Common myeloid progenitor, CD34-positive (primary cell): ENCODE results near the gene GPT2. TPM values are rescaled to one million over a fixed set of nuclear protein-coding genes. Genes with fewer than 3 reads are reported as not detected.

Experiments used
- CTCF ChIA-PET: fragments of 350-600 bp; sonication (Branson Sonifier 250); formaldehyde crosslinking; loops from one replicate; lab custom pipeline; 2021; ENCODE audit warnings: antibody characterized with exemption; lab: Charles Lee
- POLR2A ChIA-PET: fragments of 350-600 bp; sonication (Branson Sonifier 250); formaldehyde crosslinking; loops from one replicate; lab custom pipeline; 2021; ENCODE audit warnings: antibody characterized with exemption; lab: Charles Lee
- DNase-seq, 3 donors: peaks; one replicate each; pipeline versions ENCODE4 v3.0.0 to v3.0.0-alpha.2; 2013
- H3K27ac ChIP-seq, 2 experiments: 1 replicate in 1 of 2; 2 replicates in 1 of 2; pipeline ENCODE4 v1.7.0; 2013; ENCODE audit warnings: inconsistent platforms in 2 of 2, low read length in 2 of 2, mild to moderate bottlenecking in 2 of 2, low read depth in 1 of 2, moderate library complexity in 1 of 2; ENCODE audit not compliant: severe bottlenecking in 2 of 2, insufficient read depth in 1 of 2, poor library complexity in 1 of 2
- H3K27me3 ChIP-seq, 5 experiments: replicated peaks in 2 of 5; 1 replicate in 3 of 5; 2 replicates in 2 of 5; pipeline versions ENCODE4 v1.6.1 to v1.7.0; 2013; ENCODE audit warnings: low read length in 4 of 5, mild to moderate bottlenecking in 2 of 5, moderate library complexity in 2 of 5, inconsistent platforms in 1 of 5; ENCODE audit not compliant: insufficient read depth in 5 of 5, control insufficient read depth in 4 of 5
- H3K36me3 ChIP-seq, 4 experiments: 1 replicate in 2 of 4; 2 replicates in 2 of 4; pipeline versions ENCODE4 v1.6.1 to v1.7.0; 2013; ENCODE audit warnings: low read length in 3 of 4, control low read depth in 1 of 4, mild to moderate bottlenecking in 1 of 4; ENCODE audit not compliant: control insufficient read depth in 4 of 4, insufficient read depth in 4 of 4
- H3K4me1 ChIP-seq, 4 experiments: 1 replicate in 3 of 4; 2 replicates in 1 of 4; pipeline versions ENCODE4 v1.6.1 to v1.7.1; 2013; ENCODE audit warnings: low read length in 3 of 4, mild to moderate bottlenecking in 3 of 4, control low read depth in 1 of 4, inconsistent platforms in 1 of 4, moderate library complexity in 1 of 4; ENCODE audit not compliant: control insufficient read depth in 4 of 4, insufficient read depth in 4 of 4; ENCODE audit errors: control extremely low read depth in 1 of 4
- H3K4me3 ChIP-seq, 7 experiments: 1 replicate in 4 of 7; 2 replicates in 3 of 7; pipeline versions ENCODE4 v1.5.1 to v1.7.0; 2013; ENCODE audit warnings: mild to moderate bottlenecking in 7 of 7, low read length in 6 of 7, moderate library complexity in 6 of 7, inconsistent platforms in 2 of 7, low read depth in 2 of 7, control low read depth in 1 of 7; ENCODE audit not compliant: insufficient read depth in 4 of 7, control insufficient read depth in 1 of 7; ENCODE audit errors: extremely low read depth in 1 of 7
- H3K9me3 ChIP-seq, 5 experiments: 1 replicate in 4 of 5; 2 replicates in 1 of 5; pipeline versions ENCODE4 v1.6.1 to v1.7.1; 2013; ENCODE audit warnings: low read length in 4 of 5, mild to moderate bottlenecking in 2 of 5, inconsistent platforms in 1 of 5, low read depth in 1 of 5, moderate library complexity in 1 of 5; ENCODE audit not compliant: control insufficient read depth in 4 of 5, insufficient read depth in 2 of 5; ENCODE audit errors: control extremely low read depth in 1 of 5
- WGBS: methylation state at CpG from one replicate; pipeline ENCODE4 v1.1.5; 2013; ENCODE audit not compliant: insufficient coverage; 5-methylcytosine and 5-hydroxymethylcytosine counted together
- polyA plus RNA-seq: library from polyadenylated mRNA; unstranded; fragments of 120-200 nt; gene quantifications from one replicate; pipeline ENCODE4 v1.2.1, GENCODE V29; 2013

The GPT2 gene
- polyA plus RNA-seq, result 3.7 TPM

- ChIA-PET CTCF (interaction anchor here (1.0 to 4.5 kb wide), 6 partner anchors 22 to 210 kb away, joined by 3 to 21 read pairs (median 4); no protein-coding TSS in a partner anchor), POLR2A (no interaction called here)
- peaks cover 0 to 23% (median 1%) of the 10 kb centered on the region in 4 experiments for H3K36me3 ChIP-seq
- peak within 1 kb of the TSS; percentile 57 to 87 (median 78) for H3K4me3 ChIP-seq
- peaks cover 0 to 14% (median 0%) of the 10 kb centered on the region in 5 experiments for H3K27me3 ChIP-seq
- under 1% methylated on average over 71 of the region's 75 CpGs for WGBS
- no peaks in the 10 kb centered on the region for H3K9me3 ChIP-seq
- H3K27ac ChIP-seq, result peak within 1 kb of the TSS in 1 of 2 experiments; percentile 59
- peaks cover 0 to 49% (median 19%) of the 10 kb centered on the region in 4 experiments for H3K4me1 ChIP-seq
- peak; percentile 84 to 96 (median 96) for DNase-seq
These were observed at the start of gene GPT2 for GRCh38 chr16:46883690-46884512. Gene GPT2 (plus strand): TSS chr16:46884362. CDS start chr16:46884716, 354 bp downstream.

- POLR2A ChIA-PET, result no interaction called here
- 100% methylated on average over 4 of the region's 6 CpGs for WGBS
- Histone ChIP-seq H3K36me3 (no peaks in the 10 kb centered on the region), H3K27me3 (peaks cover 0 to 2% (median 0%) of the 10 kb centered on the region in 5 experiments), H3K4me1 (peaks cover 0 to 2% (median 0%) of the 10 kb centered on the region in 4 experiments), H3K4me3 (no peak overlapping the region), H3K9me3 (no peaks in the 10 kb centered on the region), H3K27ac (no peak overlapping the region)
- CTCF ChIA-PET, result no interaction called here
- DNase-seq, result no peak
These were observed 47.3 kb upstream of the GPT2 start for GRCh38 chr16:46836534-46837530.

GRCh38 chr16:46839986-46840443 is 44.1 kb upstream of the GPT2 start:
- no peak overlapping the region for H3K4me3 ChIP-seq
- H3K9me3 ChIP-seq, result peaks cover 0 to 5% (median 2%) of the 10 kb centered on the region in 5 experiments
- no peaks in the 10 kb centered on the region for H3K36me3 ChIP-seq
- no peak for DNase-seq
- CTCF ChIA-PET, result interaction anchor here (1.0 kb wide), 2 partner anchors 11 to 14 kb away, joined by 3 to 6 read pairs; no protein-coding TSS in a partner anchor
- peaks cover 0 to 15% (median 0%) of the 10 kb centered on the region in 5 experiments for H3K27me3 ChIP-seq
- 87% methylated on average over 7 of the region's 11 CpGs for WGBS
- no peak overlapping the region for H3K27ac ChIP-seq
- H3K4me1 ChIP-seq, result peaks cover 0 to 3% (median 0%) of the 10 kb centered on the region in 4 experiments
- POLR2A ChIA-PET, result no interaction called here

GRCh38 chr16:46842192-46842895 is 41.8 kb upstream of the GPT2 start:
- peaks cover 0 to 3% (median 0%) of the 10 kb centered on the region in 4 experiments for H3K4me1 ChIP-seq
- 100% methylated on average over 8 of the region's 18 CpGs for WGBS
- ChIA-PET CTCF (interaction anchor here (0.7 kb wide), 1 partner anchor 12 kb away, joined by 3 read pairs; no protein-coding TSS in a partner anchor), POLR2A (no interaction called here)
- DNase-seq, result no peak
- H3K9me3 ChIP-seq, result peaks cover 0 to 5% (median 2%) of the 10 kb centered on the region in 5 experiments
- peaks cover 0 to 19% (median 0%) of the 10 kb centered on the region in 5 experiments for H3K27me3 ChIP-seq
- H3K36me3 ChIP-seq, result no peaks in the 10 kb centered on the region
- H3K4me3 ChIP-seq, result no peak overlapping the region
- no peak overlapping the region for H3K27ac ChIP-seq

- Histone ChIP-seq H3K27me3 (peaks cover 0 to 19% (median 0%) of the 10 kb centered on the region in 5 experiments), H3K27ac (no peak overlapping the region), H3K4me3 (peak overlapping the region in 3 of 7 experiments; percentile 24 to 52 (median 51)), H3K36me3 (no peaks in the 10 kb centered on the region), H3K9me3 (peaks cover 0 to 5% (median 2%) of the 10 kb centered on the region in 5 experiments), H3K4me1 (peaks cover 0 to 3% (median 0%) of the 10 kb centered on the region in 4 experiments)
- 31% methylated on average over 57 of the region's 74 CpGs for WGBS
- ChIA-PET CTCF (interaction anchor here (0.9 to 2.8 kb wide), 2 partner anchors 10 to 64 kb away, joined by 4 to 17 read pairs; no protein-coding TSS in a partner anchor), POLR2A (no interaction called here)
- DNase-seq, result peak; percentile 9 to 57 (median 38)
These were observed 40.1 kb upstream of the GPT2 start for GRCh38 chr16:46843898-46844642.
